ENCODE data around the gene AGBL3.
"Not testable (repeated sequence)": the region's sequence is repeated elsewhere in the genome, so short reads cannot be mapped to it uniquely, and the experiment has no call there.

AGBL3 gene

DNA sequence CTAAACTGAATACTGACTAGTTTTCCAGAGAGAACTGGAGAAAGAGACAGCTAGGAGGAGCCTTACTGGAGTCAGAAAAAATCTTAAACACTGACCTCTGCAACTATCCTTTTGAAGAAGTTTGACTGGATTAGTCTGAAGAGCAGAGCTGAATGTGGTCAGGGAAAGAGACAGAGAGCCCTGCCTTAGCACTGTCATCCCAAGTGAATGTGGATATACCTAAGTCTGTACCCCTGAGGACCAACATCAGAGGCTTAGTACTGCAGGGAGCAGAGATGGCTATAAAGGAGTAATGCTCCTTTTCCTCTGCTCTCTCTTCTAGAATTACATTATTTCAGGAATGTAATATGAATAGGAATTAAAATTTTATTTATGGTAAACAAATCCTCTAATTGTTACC is 91.7 kb downstream of the AGBL3 start:
- DNase-seq: no peak

DNA sequence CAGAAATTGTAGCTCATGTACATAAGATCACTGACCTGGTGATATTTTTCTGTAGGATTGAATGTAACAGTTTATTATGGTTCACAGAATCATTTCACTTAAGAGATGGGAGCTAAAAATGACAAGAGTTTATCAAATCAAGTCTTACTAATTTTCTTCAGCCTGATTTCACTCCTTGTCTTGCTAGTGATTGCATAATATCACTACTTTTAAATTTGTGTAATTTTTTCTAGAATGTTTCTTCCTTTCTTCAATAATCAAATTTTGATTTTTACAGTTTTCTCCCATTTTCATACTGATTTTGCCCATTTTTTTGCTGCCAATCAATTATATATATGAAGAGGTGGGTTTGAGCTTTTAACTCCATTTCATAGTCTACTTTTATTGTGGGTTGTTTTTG is 92.8 kb downstream of the AGBL3 start:
- no peak for DNase-seq

DNA sequence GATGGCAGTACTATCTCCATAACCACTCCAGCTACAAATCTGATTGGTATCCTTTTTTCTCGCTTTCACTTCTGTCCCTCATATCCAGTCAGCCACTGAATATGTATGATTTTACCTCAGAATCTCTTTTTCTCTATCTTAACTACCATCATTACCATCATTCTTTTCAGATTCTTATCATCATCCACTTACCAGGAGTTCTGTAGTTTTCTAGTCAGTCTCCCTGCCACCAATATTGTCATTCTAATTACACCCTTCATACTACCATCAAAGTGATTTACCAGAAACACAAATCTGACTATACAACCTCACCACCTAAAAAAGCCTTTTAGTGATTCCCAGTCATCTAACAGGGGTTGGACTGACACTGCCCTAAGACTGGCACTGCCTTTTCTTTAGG is 96.7 kb downstream of the AGBL3 start:
- DNase-seq: no peak

DNA sequence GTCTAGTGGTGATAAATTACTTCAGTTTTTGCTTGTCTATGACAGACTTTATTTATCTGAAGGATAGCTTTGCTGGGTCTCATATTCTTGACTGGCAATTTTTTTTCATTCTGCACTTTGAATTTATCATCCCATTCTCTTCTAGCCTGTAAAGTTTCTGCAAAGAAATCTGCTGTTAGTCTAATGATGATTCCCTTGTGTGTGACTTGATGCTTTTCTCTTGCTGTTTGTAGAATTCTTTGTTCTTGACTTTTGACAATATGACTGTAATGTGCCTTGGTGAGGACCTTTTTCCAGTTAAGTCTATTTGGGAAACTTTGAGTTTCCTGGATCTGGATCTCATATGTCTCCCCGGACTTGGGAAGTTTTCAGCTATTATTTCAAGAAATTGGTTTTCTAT is 102.3 kb downstream of the AGBL3 start:
- no peak for DNase-seq

DNA sequence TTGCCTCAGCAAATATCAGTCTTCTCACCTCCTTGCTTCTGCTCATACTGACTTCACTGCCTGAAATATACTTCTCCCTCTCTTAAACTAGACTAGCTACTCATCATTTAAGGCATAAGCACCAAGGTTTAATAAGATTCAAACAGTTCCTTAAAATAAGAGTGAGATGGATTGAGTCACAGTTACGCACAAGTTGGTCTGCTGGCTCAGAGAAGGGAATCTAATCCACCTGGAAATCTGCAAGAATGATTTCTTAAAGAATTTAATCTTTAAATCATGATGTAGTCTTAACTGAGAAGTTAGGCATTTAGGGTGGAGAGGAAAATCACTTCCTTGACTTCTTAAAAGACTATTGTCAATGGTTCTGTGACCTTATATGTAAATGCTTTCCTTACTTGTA is 105.4 kb downstream of the AGBL3 start:
- DNase-seq: no peak

DNA sequence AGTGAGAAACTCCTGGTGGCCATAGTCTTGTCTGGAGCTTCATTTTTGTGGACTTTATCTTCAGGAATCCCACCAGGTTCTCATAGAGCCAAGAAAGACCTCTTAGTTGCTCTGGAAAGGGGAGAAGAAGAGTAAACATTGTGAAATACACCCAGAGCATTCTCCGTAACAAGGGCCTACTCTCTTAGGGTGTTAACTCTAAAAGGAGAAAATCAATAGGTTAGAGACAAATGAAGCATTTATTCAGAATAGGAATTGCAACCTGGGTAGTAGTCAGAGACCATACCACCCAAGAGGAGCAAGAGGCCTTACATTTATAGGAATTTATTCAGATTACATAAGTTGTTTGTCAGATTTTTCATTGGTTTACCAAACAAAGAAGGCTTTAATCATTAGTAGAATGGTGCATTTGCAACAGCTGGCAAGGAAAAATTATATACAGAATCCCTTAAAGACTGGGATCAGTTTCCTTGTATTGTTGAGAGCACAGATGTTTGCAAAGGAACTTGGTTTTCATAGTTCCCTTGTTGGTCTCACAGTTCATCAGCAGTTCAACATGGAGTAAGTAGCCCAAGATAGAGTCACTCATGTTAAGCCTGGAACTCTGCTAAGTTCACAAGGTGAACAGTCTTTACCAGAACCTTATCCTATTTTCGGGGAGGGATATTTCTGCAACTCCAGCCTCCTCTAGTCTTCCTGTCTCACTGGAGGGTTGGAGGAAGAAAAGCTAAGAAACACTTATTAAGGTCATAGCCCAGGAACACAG is 108.3 kb downstream of the AGBL3 start:
- no peak for DNase-seq

DNA sequence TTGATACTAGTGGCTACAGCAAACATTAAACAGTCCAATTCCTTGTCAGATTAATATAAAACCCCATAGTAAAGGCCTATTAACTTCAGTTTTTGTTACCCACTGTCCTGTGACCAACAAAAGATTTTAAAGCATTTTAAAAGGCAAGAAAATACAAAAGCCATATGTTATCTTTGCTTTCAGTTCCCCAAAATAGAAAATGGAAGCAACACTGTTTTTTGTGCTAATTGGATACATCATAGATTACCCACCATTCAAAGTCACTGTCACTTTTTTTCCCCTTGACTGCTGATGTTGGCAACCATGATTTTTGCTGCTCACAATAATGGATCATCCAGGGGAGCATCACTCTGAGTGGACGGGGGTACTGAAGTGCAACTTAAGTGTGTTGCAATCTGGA is 109.1 kb downstream of the AGBL3 start:
- DNase-seq: no peak

DNA sequence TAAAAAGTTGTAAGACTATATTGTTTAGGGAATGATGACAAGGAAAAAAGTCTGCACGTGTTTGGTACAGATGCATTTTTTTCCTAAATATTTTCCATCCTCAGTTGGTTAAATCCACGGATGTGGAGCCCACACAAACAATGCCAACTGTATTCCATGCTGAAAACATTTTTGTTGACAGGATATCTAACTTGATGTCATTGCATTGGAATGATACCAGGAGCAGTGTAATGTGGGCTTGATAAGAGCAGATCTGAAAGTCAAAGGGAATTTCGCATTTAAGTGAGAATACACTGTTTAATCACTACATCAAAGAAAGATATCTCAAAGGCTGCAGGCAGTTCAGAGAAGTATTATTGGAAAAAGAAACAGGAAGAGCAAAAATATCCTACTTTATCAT is 112.1 kb downstream of the AGBL3 start:
- no peak for DNase-seq

DNA sequence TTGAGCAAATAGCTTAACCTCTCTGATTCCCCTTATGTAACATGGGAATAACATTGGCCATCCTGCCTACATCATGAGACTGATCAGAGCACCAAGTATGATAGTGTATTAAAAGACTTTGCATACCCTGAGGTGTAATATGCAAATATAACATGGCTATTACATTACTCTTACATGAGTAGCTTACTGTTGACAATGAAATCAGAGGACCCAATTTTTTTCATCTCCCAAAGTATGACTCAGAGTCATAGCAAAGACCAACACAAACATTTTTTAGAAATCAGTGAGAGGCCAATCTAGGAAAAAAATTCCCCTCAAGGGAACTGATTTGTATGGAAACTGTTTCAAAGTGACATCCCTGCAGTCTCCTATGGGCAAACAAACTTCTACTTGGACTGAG is 114.5 kb downstream of the AGBL3 start:
- no peak for DNase-seq

DNA sequence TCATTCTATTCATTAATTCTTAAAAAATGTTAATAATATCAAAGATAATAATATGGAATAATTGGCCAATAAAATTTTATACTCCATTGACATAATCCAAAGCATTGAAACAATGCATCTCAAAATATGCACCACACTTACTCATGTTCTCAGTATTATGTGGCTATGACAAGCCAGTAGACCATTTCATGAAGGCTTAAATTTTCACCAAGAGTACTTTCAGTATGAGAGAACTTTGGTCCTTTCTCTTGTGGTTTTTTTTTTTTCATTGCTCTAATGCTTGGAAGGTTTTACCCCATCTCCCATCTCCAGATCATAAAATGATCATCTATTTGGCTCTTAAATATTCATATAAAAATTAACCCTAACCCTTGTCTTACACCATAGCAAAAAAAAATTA is 116.1 kb downstream of the AGBL3 start:
- no peak for DNase-seq

DNA sequence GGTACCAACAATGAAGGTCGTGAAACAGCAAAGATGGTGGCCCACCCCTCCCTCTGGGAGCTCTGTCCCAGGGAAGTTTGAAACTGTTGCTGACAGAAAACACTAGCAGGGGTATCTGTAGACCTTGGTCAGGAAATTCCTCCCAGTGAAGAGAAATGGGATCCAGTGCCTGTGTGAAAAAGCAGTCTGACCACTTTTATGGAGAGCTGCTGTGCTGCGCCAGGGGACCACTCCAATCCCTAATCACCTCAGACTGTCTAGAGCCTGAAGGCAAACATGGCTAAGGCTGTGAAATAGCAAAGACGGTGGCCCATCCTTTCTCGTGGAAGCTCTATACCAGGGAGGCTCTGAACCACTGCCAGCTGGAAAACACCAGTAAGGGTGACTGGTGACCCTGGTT is 123.3 kb downstream of the AGBL3 start:
- DNase-seq: no peak

DNA sequence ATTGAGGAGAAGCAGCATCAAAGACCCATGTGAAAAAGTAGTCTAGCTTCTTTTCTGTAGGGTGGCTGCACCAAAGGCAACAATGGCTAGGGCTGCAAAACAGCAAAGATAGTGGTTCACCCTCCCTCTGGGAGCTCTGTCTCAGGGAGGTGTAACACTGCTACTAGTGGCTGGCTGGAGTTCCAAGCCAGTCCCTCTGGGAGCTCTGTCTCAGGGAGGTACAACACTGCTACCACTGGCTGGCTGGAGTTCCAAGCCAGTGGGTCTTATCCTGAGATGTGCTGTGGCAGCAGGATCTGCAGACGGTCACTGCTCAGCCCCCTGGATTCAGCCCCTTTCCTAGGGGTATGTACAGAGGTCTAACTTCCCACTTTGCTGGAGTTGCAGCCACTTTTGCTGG is 123.7 kb downstream of the AGBL3 start:
- no peak for DNase-seq

DNA sequence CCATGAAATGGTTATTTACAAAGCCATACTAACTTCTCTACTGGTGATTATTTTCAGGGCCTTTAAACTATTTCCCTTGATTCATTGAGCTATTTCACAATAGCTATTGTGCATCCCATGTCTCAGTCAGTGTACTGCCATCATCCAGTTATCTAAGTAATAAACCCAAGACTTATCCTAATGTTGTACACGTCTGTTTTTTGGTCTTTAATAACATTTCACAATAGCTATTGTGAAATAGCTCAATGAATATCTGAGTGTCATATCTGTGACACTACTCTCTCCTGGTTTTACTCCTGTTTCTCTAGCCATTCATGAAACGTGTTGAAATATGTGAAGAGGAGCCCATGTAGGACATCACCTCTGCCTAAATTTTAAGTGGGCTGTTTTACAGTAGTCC is 125.1 kb downstream of the AGBL3 start:
- DNase-seq: no peak

DNA sequence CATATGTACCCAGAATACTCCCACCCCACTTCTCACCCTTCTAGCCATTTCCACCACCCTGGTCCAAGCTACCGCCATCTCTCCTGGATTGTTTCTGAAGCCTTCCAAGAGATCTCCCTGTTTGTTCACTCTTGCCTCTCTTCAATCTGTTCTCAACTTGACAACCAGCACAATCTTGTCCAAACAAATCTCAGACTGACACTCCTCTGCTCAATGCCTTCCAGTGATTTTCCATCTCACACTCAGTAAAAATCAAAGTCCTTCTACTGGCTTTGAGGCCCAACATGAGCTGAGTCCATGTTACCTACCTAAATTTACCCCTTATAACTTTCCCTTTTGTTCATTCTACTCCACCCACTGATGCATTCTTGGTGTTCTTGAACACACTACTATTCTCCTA is 128.3 kb downstream of the AGBL3 start:
- DNase-seq: no peak

DNA sequence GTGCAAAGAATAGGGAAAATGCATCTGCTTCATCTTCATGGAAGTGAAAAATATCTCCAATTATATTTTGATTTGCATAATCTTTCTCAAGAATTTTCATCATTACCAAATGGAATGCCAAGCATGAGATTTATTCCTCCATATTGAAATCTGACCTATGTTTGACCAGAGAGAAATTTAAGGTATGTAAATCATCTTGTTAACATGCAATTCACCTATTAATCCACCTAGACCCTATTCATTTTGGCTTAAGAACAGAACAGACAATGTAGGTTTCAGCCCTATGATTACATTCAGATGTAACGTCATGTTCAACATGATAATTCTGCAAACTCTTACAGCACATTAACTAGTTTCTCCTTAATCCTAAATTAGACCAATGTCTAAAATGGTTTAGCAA is 130.8 kb downstream of the AGBL3 start:
- DNase-seq: no peak

DNA sequence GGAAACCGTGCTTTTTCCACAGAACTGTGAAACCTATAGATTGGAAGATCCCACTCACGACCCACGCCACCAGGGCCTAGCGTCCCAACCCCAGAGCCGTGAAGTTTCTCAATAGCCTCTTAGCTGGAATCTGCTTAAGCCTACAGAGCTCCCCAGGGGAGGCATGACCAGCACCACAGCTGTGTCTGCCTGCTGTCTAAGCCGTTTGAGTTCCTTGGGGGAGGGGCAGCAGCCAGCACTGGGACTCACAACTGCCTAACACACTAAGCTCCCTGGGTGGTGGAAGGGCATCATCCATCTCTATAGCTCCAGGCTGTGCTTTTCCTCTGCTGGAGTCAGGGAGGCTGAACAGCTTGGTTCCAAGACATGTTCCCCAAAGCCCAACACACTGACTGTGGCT is 135.6 kb downstream of the AGBL3 start:
- DNase-seq: no peak

DNA sequence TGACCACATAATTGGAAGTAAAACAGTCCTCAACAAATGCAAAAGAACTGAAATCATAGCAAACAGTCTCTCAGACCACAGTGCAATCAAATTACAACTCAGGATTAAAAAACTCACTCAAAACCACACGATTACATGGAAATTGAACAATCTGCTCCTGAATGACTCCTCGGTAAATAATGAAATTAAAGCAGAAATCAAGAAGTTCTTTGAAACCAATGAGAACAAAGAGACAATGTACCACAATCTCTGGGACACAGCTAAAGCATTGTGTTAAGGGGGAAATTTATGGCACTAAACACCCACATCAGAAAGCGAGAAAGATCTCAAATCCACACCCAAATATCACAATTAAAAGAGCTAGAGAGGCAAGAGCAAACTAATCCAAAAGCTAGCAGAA is 138.3 kb downstream of the AGBL3 start:
- DNase-seq: not testable (repeated sequence)

DNA sequence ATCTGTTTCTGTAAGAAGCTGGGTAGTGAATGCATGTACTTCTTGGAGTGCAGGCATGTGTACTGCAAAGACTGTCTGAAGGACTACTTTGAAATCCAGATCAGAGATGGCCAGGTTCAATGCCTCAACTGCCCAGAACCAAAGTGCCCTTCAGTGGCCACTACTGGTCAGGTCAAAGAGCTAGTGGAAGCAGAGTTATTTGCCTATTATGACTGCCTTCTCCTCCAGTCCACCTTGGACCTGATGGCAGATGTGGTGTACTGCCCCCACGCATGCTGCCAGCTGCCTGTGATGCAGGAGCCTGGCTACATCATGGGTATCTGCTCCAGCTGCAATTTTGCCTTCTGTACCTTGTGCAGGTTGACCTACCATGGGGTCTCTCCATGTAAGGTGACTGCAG is 142.6 kb downstream of the AGBL3 start:
- DNase-seq: no peak

DNA sequence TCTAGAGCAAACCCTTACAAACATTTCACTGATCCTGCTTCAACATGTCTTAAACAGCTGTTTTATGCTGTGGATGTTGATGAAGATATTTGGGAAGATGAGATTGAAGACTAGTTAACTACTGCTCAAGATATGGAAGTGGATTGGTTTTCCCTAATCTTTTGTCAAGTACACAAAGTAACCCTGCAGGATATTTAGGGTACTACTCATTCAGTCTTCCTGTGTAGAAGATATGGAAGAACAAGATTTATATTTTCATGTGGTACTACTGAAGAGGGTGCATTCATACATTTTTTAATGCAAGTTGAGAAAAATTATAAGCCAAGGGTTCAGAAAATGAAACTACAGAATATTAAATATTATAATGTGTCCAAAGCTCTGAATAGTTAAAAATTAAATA is 143.3 kb downstream of the AGBL3 start:
- DNase-seq: no peak

DNA sequence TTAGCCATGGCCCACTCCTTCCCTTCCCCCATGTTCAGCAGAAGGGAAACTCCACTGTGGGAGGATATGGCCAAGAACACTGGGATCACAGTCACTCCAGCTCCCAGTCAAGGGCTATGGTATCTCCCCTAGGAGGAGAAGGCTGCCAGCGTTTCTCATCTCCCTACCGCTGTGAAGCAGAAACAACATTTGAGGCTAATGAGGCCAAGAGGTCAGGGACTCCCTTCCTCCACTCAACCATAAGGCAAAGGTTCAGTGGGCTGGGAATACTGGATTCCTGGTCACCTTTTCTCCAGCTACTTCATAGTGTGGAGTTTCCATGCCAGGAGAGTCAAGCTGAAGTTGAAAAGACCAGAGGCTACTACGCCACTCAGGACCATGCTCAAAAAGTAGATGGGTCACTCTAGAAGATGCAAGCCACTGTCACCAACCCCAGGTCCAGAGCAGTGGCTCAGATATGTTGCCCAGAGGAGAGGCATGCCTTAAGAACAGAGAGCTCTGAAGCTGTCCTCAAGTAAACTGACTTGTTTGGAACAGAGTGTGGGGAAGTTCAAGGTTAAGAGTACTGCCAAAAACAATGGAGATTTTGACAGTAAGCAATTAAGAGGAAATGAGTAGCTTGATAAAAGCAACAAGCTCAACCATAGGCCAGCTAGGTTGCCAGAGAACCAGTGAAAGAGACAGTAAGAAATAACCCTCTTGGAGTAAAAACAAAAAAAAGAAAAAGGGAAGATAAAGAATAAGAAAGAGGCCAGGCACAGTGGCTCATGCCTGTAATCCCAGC is 157.8 kb downstream of the AGBL3 start:
- DNase-seq: no peak

DNA sequence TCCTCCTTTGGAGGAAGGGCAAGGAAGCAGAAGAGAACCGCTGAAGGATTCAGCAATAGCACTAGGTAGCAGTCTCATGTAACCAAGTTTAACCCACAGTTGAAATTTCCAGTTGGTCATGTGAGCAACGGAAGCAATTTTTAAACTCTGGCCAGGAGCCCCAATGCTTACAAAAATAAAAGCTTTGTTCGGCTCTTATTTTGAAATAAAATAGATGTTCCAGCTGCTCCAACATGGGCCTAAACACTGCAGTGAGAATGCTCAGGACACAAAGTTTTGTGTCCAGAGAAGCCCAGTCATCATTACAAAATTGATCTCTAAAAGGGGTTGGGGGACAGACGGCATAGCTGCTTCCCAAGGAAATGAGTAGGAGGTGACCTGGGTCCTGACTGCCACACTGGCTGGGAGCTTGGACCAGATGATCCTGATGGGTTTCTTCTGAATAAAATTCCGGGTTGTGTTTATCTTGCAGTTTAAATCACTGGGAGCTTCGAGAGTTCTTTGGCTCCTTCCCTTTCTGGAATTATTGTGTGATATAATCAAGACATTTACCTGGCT is 161.1 kb downstream of the AGBL3 start:
- DNase-seq: no peak

DNA sequence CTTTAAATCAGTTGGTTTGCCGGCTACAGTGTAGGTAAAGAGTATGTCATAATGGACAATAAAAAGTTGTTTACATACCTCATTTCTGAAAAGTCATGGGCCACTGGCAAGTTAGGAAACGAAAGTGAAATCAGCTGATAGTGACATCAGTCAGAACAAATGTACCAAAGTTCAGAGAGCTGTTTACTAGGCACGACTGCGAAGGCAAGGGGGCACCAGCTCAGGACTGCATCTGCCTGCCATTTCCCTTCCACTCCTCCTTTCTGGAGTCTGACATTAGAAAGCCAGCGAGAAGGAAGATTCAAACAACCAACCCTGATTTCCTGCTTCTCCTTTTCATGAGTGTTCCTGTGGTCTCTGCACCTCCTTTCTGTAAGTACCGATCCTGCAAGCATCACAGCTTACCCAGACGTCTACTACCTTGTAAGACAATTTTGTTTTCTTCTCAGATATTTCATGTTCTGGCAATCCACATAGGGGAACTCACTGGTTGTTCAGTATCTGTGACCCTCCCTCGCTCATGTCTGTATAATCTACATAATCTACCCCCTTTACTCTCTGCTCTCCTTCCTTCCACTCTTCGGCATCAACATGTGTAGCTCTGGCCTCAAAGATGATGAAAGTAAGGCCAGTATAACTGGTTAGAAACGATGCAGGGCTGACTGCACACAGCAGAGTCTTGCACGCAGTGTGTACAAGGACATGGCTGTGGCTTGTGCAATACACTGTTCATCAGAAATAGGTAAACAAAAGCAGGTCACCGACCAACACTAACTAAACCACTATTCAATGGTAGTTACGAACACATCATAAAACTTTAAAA is 161.8 kb downstream of the AGBL3 start, which contains the start of gene TMEM140:
Gene TMEM140, plus strand, starts transcription at position 174 of the 823 bp plus-strand sequence. CDS start 16,370 bp downstream, outside the sequence.
- DNase-seq: peak; percentile 56

DNA sequence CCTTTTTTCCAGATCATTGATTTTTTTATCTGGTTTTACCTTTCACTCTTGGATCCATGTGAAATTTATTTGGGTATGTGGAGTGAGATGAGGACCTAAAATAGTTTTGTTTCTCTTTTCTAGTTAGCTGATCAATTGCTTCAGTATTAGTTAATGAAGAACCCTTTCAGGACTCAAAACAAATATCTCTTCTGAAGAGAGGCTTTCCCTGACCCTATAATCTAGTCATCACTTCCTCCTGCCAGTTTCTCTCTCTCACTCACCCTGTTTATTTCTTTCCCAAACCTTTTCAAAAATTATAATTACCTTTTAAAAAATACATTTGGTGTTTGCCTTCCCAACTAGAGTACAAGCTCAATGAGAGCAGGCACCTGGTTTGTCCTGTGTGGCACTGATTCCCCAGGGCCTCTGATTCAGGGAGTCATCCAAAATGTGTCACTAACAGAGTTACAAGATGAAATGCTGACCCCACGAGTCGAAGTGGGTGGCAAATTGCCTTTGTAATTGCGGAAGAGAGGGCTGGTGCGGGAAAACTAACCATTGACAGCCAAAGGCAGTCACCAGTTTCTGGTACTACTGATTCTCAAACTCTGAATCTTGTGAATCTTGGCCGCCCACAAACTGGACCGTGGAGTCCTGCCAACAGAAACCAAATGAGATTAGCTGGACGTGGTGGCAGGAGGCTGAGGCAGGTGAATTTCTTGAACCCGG is 163.9 kb downstream of the AGBL3 start:
- DNase-seq: no peak
